ENCODE measurements around the gene WNK1. TPM values are rescaled to one million over a fixed set of nuclear protein-coding genes. Genes with fewer than 3 reads are reported as not detected.
A peak's percentile ranks its signal among the peaks of the same experiment; 100 is the strongest.

Gene WNK1
- total RNA-seq, 1 donor from 2014 or later: 178 TPM

- H3K27ac ChIP-seq: peak overlapping the region; percentile 72 to 75
- H3K9me3 ChIP-seq: no peaks in the 10 kb centered on the region
- DNase-seq (ENCODE audit: low spot score in 2 of 2): no peak
- intact Hi-C loops (cut with DNase I): no loop called here
- peaks cover 0 to 6% of the 10 kb centered on the region in 2 donors for H3K4me1 ChIP-seq
- peaks cover 43 to 68% of the 10 kb centered on the region in 2 donors for H3K36me3 ChIP-seq
- peak overlapping the region in 1 of 2 donors; percentile 9 for H3K4me3 ChIP-seq
- TF ChIP-seq CTCF (IDR thresholded peaks at IDR 0.05): no peak
- H3K27me3 ChIP-seq: no peaks in the 10 kb centered on the region
These were observed 143.7 kb downstream of the WNK1 start for GRCh38 chr12:896031-896430.

GRCh38 chr12:897386-897785, 145.0 kb downstream of the WNK1 start:
- Histone ChIP-seq H3K36me3 (peaks cover 53 to 74% of the 10 kb centered on the region in 2 donors), H3K9me3 (no peaks in the 10 kb centered on the region), H3K4me3 (no peak overlapping the region), H3K27me3 (no peaks in the 10 kb centered on the region), H3K27ac (peak overlapping the region; percentile 72 to 75), H3K4me1 (peaks cover 0 to 6% of the 10 kb centered on the region in 2 donors)
- intact Hi-C loops (cut with DNase I): no loop called here
- TF ChIP-seq CTCF (IDR thresholded peaks at IDR 0.05): no peak
- no peak for DNase-seq (ENCODE audit: low spot score in 2 of 2)

GRCh38 chr12:902581-902980, 150.2 kb downstream of the WNK1 start:
- H3K27me3 ChIP-seq: no peaks in the 10 kb centered on the region
- intact Hi-C loops (cut with DNase I): no loop called here
- H3K4me3 ChIP-seq: no peak overlapping the region
- no peak for DNase-seq (ENCODE audit: low spot score in 2 of 2)
- H3K36me3 ChIP-seq: peaks cover 60 to 95% of the 10 kb centered on the region in 2 donors
- TF ChIP-seq CTCF (IDR thresholded peaks at IDR 0.05): no peak
- peaks cover 0 to 2% of the 10 kb centered on the region in 2 donors for H3K4me1 ChIP-seq
- H3K9me3 ChIP-seq: no peaks in the 10 kb centered on the region
- H3K27ac ChIP-seq: no peak overlapping the region

- H3K36me3 ChIP-seq: peaks cover 63 to 95% of the 10 kb centered on the region in 2 donors
- H3K27me3 ChIP-seq: no peaks in the 10 kb centered on the region
- peaks cover 0 to 2% of the 10 kb centered on the region in 2 donors for H3K4me1 ChIP-seq
- no peak for TF ChIP-seq CTCF (IDR thresholded peaks at IDR 0.05)
- no peak overlapping the region for H3K27ac ChIP-seq
- DNase-seq (ENCODE audit: low spot score in 2 of 2): no peak
- no peak overlapping the region for H3K4me3 ChIP-seq
- intact Hi-C loops (cut with DNase I): no loop called here
- H3K9me3 ChIP-seq: no peaks in the 10 kb centered on the region
These were observed 150.7 kb downstream of the WNK1 start for GRCh38 chr12:903055-903454.

GRCh38 chr12:904010-904414, 151.6 kb downstream of the WNK1 start:
- Histone ChIP-seq H3K4me1 (no peaks in the 10 kb centered on the region), H3K27ac (no peak overlapping the region), H3K9me3 (no peaks in the 10 kb centered on the region), H3K36me3 (peaks cover 72 to 96% of the 10 kb centered on the region in 2 donors), H3K4me3 (no peak overlapping the region), H3K27me3 (no peaks in the 10 kb centered on the region)
- no peak for TF ChIP-seq CTCF (IDR thresholded peaks at IDR 0.05)
- no peak for DNase-seq (ENCODE audit: low spot score in 2 of 2)
- intact Hi-C loops (cut with DNase I): no loop called here
